NCI-H2107 (cell line): ENCODE data around the gene EXO5.
"Not testable (repeated sequence)": the region's sequence is repeated elsewhere in the genome, so short reads cannot be mapped to it uniquely, and the experiment has no call there.

ENCODE experiments used
- DNase-seq: peaks from one replicate; lab custom pipeline; 2025; lab: John Stamatoyannopoulos, UW

EXO5 gene, protein sequence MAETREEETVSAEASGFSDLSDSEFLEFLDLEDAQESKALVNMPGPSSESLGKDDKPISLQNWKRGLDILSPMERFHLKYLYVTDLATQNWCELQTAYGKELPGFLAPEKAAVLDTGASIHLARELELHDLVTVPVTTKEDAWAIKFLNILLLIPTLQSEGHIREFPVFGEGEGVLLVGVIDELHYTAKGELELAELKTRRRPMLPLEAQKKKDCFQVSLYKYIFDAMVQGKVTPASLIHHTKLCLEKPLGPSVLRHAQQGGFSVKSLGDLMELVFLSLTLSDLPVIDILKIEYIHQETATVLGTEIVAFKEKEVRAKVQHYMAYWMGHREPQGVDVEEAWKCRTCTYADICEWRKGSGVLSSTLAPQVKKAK

DNA sequence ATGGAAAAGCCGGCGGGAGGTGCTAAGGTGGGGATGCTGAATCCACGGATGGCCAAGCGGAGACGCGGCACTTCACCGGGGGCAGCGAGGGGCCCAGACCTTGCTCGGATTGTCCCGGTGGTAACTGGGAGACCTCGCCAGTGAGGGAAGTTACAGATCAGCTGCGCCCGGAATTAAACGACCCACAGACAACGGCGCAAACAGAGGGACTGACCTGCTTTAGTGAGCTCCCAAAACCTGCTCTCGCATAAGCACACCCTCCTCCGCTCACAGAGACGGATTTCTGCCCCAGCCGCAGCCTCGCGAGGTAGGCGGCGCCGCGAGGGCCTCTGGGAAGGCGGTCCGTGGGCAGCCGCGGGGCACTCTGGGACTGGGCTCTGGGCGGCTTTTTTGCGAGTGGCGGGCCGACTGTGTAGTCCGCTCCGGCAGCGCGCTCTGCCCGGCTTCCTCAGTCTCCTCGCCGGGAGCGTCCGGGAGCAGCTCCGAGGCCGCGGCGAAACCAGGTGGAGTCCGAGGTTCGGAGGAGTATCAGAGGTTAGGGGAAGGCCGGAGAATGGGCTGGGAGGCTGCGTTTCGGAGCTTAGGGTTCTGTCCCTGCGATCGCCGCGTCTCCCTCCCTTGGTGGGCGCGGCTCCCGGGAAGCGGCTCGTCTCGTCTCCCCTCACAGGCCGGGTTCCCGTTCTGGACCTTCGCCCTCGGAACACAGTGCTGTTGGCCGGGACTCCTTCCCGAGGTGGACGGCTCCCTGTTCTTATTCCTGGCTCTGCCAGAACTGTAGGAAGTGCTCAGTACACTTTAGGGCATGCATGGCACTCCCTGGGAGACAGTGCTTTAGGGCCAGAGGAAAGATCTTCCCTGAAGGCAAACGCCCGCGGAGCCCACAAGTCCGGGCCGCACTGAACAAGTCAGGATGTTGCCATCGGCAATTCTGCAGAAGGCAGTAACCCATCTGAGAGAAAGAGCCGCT, at the start of gene EXO5:
EXO5 (plus strand) TSS at position 393 of the 967 bp plus-strand sequence. CDS start 5,778 bp downstream, outside the sequence.
- peak; percentile 42 for DNase-seq

DNA sequence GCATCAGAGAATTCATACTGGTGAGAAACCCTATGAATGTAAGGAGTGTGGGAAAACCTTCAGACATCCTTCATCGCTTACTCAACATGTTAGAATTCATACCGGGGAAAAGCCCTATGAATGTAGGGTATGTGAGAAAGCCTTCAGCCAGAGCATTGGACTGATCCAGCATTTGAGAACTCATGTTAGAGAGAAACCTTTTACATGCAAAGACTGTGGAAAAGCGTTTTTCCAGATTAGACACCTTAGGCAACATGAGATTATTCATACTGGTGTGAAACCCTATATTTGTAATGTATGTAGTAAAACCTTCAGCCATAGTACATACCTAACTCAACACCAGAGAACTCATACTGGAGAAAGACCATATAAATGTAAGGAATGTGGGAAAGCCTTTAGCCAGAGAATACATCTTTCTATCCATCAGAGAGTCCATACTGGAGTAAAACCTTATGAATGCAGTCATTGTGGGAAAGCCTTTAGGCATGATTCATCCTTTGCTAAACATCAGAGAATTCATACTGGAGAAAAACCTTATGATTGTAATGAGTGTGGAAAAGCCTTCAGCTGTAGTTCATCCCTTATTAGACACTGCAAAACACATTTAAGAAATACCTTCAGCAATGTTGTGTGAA, 45.5 kb upstream of the EXO5 start:
- no peak for DNase-seq

DNA sequence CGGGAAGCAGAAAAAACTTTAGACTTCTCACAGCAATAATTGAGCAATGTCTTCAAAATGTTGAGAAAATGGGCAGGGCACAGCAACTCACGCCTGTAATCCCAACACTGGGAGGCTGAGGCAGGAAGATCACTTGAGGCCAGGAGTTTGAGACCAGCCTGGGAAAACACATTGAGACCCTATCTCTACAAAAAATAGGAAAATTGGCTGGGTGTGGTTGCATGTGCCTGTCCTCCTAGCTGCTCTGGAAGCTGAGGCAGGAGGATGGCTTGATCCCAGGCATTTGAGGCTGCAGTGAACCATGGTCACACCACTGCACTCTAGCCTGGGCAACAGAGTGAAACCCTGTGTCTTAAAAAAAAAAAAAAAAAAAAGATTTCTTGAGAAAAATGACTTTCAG, 39.2 kb upstream of the EXO5 start:
- no peak for DNase-seq

DNA sequence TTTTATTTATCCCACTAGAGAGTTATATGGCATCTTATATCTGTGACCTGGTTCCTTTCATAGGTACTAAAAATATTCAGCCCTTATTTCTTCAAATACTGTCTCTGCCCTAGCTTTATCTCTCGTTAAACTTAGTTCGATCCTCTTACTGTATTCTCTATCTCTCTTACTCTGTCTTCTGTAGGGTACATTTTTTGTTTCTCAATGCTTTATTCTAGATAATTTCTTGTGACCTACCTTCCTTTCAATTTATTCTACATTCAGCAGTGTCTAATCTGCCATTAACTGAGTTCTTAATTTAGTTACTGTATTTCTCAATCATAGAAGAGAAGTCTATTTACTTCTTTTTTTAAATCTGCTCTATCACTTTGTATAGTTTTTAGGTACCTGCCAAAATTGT, 33.3 kb upstream of the EXO5 start:
- DNase-seq = no peak

DNA sequence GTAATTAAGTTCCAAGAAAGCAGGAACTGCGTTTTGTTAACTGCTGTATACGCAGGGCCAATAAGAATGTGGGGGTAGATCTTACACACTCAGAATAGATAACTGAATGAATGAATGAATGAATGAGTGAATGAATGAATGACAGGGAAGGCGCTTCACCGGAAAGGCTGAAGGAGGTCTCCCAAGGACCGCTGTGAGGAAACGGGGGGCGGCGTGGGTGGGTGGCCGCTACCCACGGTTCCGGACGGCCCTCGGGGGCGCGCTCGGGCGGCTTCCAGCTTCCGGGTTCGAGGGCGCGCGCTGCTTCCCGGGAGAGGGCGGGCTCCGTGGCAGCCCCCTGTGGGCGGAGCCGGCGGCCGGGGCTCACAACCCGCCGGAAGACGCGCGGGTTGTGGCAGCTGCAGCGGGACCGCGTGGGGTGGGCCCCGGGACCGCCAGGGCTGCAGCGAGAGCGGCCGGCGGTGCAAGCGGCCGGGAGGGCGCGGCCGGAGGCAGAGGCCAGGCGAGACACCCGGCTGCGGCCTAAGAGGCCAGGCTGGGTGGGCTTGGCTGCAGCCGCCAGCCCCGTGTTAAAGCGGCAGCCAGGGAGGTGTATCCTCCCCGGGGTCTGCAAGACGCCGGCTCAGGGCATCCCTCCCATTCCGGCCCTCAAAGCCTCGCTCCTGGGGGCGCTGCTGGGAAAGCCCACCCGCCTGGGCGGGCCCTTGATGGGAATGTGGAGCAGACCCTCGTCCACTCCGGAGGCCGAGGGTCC, 31.5 kb upstream of the EXO5 start, which contains the start of gene ZFP69:
ZFP69 (plus strand) TSS at position 367 of the 754 bp plus-strand sequence. CDS start 2,072 bp downstream, outside the sequence.
- DNase-seq = peak; percentile 19

DNA sequence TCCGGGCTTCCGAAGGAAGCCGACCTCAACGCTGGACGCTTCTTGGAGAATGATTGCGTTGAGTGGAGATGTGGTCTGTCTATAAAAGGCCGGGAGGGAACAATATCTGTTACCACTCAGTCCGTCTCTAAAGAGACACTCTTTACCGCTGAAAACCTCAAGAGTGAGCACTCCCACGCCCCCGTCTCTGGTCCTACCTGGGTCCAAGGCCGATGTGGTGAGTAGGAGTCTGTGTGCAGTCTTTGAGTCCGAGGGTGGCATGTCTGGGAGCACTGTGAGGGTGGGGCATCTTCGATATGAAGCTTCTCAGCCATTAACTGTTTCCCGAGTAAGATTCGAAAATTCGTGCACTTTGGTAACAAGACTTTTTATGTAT, 30.9 kb upstream of the EXO5 start:
- DNase-seq = no peak

DNA sequence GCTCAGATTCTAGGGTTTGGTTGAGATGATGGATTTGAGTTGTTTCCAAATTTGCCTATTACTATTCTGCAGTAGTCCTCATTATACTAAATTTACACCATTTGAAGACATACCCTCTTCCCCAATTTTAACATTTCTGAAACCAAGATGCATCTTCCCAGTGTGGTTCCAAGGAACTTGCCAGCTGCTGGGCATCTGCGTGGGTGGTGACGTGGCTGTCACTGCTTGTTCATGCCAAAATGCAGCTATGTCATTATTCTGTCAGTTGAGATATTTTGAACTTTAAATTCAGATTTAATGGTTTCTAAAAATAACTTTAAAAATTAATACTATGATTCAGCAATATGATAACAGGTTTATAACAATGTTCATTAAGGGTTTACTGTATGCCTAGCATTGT, 30.3 kb upstream of the EXO5 start:
- DNase-seq = no peak

DNA sequence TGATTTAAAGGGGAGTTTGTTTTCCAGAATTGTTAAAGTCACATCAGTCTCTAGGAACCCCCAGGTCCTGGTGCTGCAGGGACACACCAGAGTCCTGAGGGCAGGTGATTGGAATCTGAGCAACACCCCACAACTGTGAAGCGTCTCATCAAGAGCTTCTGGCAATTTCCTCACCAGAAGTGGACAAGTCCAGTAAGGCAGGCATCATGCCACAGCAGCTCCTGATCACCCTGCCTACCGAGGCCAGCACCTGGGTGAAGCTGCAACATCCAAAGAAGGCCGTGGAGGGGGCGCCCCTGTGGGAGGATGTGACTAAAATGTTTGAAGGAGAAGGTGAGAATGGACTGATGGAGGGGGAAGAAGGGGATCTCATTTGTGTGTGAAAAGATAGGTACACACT, 29.4 kb upstream of the EXO5 start:
- no peak for DNase-seq

DNA sequence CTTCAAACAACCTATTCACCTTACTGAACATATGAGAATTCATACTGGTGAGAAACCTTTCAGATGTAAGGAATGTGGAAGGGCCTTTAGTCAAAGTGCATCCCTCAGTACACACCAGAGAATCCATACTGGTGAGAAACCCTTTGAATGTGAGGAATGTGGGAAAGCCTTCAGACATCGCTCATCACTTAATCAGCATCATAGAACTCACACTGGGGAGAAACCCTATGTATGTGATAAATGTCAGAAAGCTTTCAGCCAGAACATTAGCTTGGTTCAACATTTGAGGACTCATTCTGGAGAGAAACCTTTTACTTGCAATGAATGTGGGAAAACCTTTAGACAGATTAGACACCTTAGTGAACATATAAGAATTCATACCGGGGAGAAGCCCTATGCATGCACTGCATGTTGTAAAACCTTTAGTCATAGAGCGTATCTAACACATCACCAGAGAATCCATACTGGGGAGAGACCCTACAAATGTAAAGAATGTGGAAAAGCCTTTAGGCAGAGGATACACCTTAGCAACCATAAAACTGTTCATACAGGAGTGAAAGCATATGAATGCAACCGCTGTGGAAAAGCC, 13.2 kb upstream of the EXO5 start:
- DNase-seq = no peak

DNA sequence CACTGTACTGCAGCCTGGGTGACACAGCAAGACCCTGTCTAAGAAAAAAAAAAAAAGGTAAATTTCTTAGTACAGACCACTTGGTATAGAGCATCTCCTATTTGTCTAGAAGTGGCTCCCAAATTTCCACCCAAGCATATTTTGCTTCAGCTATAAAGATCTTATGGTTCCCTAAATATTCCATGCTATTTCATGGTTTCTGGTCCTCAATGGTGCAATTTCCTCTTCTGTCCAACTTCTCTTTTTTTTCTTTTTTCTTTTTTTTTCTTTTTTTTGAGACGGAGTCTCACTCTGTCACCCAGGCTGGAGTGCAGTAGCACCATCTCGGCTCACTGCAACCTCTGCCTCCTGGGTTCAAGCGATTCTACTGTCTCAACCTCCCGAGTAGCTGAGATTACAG, 5.9 kb upstream of the EXO5 start:
- DNase-seq = not testable (repeated sequence)

DNA sequence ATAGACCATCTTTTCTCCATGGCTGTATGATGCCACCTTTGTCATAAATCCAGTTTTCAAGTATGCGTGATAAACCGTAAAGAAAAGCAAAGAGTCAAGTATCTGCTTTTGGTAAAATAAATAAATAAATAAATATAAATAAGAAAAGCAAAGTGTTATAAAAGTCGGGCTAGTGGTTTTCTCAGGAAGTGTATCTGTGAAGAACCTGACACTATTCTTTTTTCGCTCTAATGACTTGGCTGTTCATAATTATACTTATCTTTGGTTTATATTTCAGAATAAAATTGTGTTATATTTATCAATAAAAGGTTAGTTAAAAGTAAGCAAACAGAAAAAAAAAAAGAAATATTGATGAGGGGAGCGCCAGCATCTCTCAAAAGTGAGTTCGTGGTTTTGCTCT, 594 bp upstream of the EXO5 start:
- no peak for DNase-seq

DNA sequence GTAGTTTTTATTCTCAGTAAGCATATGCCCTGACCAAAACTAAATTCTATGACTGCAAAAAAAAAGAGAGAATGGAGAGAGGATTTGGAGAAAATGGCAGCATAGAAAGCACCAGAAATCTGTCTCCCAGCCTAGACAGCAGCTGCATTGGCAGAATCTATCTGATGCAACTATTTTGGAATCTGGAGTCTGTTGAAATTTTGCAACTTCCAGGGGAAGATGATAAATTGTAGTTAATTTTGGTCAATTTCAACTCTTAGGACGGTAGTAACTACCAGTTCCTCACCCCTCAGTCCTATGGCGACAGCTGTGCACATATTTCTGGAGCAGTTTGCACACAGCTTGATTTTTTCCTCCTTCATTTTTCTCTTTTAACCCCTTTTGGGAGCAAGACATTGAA, 10.9 kb downstream of the EXO5 start:
- no peak for DNase-seq

DNA sequence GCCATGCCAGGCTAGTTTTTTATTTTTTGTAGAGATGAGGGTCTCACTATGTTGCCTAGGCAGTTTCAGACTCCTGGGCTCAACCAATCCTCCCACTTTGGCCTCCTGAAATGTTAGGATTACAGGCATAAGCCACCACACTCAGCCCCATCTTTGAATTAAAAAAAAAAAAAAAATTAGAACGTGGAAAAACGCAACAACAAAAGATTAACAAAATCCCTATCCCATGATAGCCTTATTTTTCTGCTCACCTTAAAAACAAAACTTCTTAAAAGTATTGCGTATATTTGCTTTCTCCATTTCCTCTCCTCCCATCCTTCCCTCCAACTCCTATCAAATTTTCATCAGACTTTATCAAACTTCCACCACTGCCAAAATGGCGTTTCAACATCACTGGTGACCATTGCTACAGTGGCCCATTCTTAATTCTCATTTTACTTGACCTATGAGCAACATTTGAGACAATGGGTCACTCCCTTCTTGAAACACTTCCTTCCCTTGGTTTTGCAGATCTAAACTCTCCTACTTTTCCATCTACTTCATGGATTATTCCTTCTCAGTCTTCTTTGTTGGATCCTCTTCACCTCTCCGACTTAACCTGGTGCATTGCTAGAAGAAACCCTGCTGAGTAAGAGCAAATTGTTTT, 22.3 kb downstream of the EXO5 start:
- DNase-seq = no peak

DNA sequence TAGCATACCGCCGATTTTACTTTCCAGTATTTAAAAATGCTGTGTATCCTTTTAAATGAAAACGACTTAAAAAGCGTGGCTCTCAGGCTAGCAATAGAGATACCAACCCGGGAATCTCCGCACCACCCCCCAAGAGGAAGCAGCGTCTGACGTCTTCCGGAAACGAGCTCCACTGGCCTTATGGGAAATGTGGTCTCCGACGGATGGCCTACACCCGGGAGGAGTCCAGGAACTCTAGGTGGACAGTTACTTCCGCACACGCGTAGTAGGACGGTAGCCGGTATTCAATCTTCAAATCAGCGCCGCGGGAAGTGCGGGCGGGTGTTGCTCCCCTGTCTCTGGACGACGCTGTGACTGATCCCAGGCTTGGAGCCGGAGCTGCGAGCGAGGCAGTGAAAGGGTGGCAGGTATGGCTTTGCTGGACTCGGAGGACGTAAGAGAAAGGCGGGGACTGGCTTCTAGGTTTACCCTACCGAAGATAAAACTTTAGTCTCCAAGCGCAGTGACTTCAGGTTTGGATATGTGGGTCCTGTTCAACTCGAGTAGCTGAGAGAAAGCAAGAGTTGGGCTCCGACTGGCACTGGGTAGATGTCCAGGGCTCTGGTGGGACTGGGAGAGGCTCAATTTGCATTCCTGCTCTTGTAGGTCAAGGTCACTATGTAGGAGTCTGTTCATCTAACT, 23.0 kb downstream of the EXO5 start, which contains the start of gene ZNF684:
ZNF684 (plus strand) TSS at position 257 of the 681 bp plus-strand sequence. CDS start 1,530 bp downstream, outside the sequence.
- DNase-seq = peak; percentile 77

DNA sequence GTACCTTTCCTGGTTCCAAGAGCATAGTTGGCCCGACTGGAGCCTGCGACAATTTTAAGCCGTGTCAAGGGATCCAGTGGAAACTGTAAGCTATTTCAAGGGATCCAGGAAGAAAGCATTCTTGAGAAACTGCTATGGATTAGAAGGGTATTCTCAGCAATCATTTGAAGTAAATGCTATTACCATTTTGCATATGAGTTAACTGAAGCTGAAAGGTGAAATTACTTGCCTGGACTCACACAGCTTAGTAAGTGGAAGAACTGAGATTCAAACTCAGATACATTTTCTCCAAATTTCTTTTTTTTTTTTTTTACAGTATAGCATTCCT, 23.5 kb downstream of the EXO5 start:
- no peak for DNase-seq

DNA sequence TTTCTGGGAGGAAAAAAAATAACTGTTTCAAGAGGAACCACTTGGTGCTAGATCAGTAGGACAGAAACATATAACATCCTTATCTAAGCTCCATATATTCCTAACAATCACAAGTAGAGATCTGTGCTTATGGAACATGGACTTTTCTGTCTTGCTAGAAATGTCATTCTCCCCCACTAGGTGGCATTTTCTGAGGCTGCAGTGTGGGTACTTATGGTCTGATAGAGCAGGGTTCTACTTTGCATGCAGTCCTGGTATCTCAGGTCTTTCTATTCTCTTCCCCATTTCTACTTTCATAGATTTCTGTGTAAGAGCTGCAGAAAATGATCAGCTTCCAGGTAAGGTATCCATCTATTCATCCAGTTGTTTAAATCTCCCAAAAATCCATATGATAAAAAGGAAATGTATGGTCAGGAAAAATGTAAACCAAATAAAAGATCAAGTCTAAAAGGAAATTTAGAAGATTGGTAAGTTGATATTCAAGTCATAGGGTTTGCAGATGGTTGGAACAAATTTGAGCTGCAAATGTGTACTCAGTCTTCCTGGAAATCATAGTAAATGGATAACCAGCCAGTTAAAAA, 24.4 kb downstream of the EXO5 start:
- no peak for DNase-seq

GRCh38 chr1:40534589-40534988, 26.0 kb downstream of the EXO5 start:
- no peak for DNase-seq

GRCh38 chr1:40535732-40536131, 27.2 kb downstream of the EXO5 start:
- no peak for DNase-seq

GRCh38 chr1:40539338-40539737, 30.8 kb downstream of the EXO5 start:
- DNase-seq = no peak

DNA sequence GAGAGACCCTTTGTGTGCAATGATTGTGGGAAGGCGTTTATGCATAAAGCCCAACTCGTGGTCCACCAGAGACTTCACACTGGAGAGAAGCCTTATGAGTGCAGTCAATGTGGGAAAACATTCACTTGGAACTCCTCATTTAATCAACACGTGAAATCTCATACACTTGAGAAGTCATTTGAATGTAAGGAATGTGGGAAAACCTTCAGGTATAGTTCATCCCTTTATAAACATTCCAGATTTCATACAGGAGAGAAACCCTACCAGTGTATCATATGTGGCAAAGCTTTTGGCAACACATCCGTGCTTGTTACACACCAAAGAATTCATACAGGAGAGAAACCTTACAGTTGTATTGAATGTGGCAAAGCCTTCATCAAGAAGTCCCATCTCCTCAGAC, 38.4 kb downstream of the EXO5 start:
- DNase-seq = no peak
